VCaP (cell line): Measurements from ENCODE around the gene CACNA1A.

Source experiments
- H3K27ac ChIP-seq: fragments of 450-650 bp; 2 replicates; pipeline ENCODE4 v1.5.1; 2017
- TF ChIP-seq, protein P1 (sequence below): fragments of 450-650 bp; conservative IDR thresholded peaks from 2 replicates; pipeline ENCODE4 v1.5.1; 2017; ENCODE audit warnings: mild to moderate bottlenecking, moderate library complexity

CACNA1A gene

DNA sequence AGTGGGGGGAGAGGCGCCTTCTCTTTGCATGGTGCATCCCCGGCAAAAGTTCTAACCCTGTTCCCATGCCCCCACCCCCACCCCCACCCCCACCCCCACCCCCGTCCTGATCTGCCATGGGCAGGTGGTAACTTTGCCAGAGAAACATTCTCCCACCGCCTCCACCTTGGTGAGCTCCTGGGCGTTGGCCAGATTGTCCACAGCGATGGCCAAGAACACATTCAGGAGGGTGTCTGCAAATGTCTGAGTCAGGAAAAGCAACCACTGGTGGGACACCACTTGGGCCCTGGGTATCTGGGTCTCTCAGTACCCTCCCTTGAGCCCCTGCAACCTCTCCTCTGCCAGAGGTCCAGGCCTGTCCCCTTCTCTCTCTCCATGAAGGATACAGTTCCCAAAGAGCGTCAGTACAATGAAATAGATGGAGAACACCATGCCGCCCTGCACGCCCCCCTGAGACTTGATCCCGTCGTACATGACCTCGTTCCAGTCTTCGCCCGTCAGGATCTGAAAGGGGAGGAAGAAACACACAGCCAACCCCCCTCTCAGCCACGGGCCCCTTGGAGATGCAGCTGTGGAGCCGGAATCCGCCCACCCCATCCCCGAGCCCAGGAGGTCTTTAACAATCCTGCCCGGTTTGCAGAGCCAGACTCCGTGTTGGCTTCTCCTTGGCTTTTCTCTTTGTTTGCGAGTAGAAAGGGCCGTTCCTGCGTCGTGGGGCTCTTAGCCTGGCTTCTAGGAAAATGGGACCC, 202.7 kb downstream of the CACNA1A start:
- H3K27ac ChIP-seq, result no peak overlapping the region
- TF ChIP-seq, protein P1, sequence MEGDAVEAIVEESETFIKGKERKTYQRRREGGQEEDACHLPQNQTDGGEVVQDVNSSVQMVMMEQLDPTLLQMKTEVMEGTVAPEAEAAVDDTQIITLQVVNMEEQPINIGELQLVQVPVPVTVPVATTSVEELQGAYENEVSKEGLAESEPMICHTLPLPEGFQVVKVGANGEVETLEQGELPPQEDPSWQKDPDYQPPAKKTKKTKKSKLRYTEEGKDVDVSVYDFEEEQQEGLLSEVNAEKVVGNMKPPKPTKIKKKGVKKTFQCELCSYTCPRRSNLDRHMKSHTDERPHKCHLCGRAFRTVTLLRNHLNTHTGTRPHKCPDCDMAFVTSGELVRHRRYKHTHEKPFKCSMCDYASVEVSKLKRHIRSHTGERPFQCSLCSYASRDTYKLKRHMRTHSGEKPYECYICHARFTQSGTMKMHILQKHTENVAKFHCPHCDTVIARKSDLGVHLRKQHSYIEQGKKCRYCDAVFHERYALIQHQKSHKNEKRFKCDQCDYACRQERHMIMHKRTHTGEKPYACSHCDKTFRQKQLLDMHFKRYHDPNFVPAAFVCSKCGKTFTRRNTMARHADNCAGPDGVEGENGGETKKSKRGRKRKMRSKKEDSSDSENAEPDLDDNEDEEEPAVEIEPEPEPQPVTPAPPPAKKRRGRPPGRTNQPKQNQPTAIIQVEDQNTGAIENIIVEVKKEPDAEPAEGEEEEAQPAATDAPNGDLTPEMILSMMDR, result no peak

DNA sequence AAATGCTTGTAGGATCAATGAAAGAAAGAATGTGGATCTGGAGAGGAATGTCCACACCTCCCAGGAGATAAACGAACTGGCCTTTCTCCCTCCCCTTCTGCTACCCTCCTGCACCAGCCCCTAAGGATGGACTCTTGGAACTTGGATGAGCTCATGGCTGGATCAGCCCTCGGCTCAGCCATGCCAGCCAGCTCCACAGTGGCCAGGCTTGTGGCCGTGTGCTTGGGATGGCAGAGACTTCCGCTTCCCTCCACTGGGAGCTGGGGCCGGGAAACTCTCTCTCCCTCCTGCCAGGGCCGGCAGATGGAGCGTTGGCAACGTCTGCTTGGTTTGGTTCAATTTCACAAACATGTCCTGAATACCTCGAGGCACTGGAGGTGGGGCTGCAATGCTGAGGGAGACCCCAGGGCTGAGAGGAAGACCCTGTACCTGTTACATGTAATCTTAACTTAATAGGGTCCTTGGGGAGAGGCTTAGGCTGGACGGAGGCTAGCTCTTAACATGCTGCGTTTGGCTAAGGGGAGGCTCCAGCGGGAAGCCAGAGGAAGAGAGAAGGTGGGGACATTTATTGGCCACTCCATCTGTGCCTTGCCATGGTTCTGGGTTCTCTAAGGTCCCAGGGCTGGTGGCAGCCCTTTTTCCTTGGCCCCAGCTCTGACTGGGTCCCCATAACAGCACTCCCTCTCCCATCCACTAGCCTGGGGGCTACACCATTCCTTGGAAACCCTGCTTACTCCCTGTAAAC, 203.6 kb downstream of the CACNA1A start:
- TF ChIP-seq, protein P1, result no peak
- no peak overlapping the region for H3K27ac ChIP-seq

DNA sequence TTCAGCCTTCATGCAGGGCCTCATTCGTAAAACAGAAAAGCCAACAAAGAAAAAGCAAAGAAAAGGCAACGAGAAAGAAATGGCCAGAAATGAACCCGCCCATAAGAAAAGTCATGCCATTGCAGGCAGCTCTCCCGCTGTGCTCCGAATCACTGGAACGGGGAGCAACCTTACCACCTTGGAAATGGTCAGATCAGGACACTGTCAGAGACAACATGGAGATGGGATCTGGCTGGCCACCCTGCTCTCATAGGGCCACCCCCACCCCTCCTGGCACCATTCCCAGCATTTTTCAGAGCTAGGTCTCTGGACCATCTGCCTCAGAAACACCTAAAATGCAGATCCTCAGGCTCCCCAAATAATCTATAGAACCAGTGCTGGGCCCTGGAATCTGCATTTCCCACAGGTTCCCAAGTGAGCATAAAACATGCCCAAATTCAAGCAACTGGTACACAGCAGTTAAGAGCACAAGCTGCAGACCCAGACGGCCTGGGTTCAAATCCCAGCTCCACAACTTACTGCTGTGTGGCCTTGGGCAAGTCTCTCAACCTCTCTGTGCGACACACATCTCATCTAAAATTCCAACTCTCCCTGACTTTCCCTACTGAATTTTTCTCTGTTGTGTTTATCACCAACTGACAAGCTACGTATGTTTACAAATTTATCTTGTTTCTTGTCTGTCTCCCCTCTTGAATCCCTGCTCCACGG, 204.5 kb downstream of the CACNA1A start:
- no peak overlapping the region for H3K27ac ChIP-seq
- TF ChIP-seq, protein P1, result no peak

DNA sequence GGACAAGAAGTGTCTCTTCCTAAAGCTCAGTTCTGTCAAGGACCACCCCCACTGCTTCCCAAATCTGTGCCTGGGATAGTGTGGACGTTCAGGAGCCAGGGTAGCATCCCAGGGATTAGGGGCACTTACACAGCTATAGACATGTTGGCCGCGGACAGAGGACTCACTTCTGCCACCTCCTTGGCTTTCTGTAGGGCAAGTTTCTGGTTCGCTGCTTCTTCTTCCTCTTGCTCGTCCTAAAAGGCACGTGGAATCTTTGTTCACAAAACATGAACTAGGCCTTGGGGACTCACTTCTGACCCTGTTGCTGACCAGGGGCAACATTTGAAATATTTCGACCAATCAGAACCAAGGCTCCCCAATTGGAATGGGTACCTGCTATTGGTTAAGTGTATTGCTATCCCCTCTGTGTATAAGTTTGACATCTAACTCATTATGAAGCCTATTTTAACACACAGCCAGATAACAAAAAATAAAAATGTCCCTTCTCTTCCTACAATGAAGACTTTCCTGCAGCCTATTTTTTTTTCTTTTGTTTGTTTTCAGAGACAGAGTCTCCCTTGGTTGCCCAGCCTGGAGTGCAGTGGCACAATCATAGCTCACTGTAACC, 205.8 kb downstream of the CACNA1A start:
- H3K27ac ChIP-seq, result no peak overlapping the region

DNA sequence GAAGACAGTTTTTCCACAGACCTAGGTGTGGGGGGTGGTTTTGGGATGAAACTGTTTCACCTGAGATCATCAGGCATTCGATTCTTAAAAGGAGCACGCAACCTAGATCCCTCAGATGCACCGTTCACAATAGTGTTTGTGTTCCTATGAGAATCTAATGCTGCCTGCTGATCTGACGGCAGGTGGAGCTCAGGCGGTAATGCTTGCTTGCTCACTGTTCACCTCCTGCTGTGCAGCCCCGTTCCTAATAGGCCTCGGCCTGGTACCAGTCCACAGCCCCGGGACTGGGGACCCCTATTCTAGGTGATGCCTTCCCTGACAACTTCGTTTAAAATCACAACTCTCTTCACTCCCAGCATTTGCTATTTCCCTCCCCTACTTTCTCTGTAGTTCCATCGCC, 206.4 kb downstream of the CACNA1A start:
- H3K27ac ChIP-seq, result no peak overlapping the region
- TF ChIP-seq, protein P1, result no peak

More for the DNA sequence above, 205.8 kb downstream of the CACNA1A start:
- TF ChIP-seq, protein P1, result no peak

DNA sequence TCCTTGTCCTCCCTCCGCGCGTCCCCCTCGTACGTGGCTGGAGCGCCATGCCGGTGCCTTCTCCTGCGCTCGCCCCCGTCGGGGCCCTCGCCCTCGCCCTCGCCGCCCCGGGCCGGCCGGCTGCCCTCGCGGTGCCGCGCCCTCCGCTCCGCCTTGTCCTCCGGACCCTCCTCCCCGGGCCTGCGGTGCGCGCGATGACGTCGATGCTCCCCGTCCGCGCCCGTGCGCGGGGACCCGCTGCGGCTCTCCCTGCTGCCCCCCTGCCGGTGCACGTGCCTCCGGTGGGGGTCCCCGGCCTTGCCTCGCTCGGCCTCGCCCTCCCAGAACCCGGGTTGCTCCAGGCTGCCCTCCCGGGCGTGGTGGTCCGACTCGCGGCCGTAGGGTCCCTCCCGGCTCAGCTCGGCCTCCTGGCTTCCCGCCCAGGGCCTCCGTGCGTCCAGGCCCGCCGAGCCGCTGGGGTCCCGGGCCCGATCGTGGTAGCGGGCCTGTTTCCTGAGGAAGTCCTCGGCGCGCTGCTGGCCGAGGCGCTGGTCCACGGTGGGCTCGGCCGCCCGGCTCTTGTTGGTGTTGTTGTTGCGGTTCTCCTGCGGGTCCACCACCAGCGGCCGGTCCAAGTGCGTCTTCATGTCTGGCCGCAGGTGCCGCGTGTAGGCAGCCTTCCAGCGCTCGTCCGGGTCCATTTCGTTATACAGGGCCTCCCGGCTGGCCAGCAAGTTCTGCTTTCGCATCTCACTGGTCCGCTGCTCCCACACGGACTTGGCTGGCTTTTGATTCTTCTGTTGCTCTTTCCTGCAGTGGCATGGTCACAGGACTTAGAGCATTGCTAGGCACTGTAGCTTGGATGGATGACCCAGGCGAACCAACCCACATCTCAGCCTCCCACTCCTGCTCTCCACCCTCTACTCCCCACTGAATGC, 207.5 kb downstream of the CACNA1A start:
- no peak overlapping the region for H3K27ac ChIP-seq
- TF ChIP-seq, protein P1, result no peak
